Measurements from ENCODE around the gene IRF2.

Gene IRF2

GRCh38 chr4:184473499-184474262, 669 bp downstream of the IRF2 start:
- Histone ChIP-seq H3K4me3 (ENCODE audit: low read depth in 1 of 2, low read length in 1 of 2) (peak overlapping the region; percentile 96 to 100), H3K36me3 (peaks cover 15% of the 10 kb centered on the region), H3K9me3 (no peaks in the 10 kb centered on the region), H3K27me3 (no peaks in the 10 kb centered on the region), H3K4me1 (ENCODE audit: control insufficient read depth in 1 of 2, insufficient read depth in 1 of 2, low read depth in 1 of 2, low read length in 1 of 2) (peaks cover 49 to 65% of the 10 kb centered on the region in 2 experiments), H3K27ac (peak overlapping the region; percentile 100)
- no peak for TF ChIP-seq CTCF (IDR thresholded peaks at IDR 0.05)

- no peaks in the 10 kb centered on the region for H3K27me3 ChIP-seq
- H3K4me3 ChIP-seq (ENCODE audit: low read depth in 1 of 2, low read length in 1 of 2): peak overlapping the region; percentile 96 to 100
- peaks cover 15% of the 10 kb centered on the region for H3K36me3 ChIP-seq
- H3K27ac ChIP-seq: peak overlapping the region; percentile 100
- no peaks in the 10 kb centered on the region for H3K9me3 ChIP-seq
- H3K4me1 ChIP-seq (ENCODE audit: control insufficient read depth in 1 of 2, insufficient read depth in 1 of 2, low read depth in 1 of 2, low read length in 1 of 2): peaks cover 45 to 61% of the 10 kb centered on the region in 2 experiments
- TF ChIP-seq CTCF (IDR thresholded peaks at IDR 0.05): peak; percentile 71
Observed at GRCh38 chr4:184472614-184473498, 1.5 kb downstream of the IRF2 start.

- H3K27ac ChIP-seq: peak overlapping the region; percentile 100
- peaks cover 44 to 53% of the 10 kb centered on the region in 2 experiments for H3K4me1 ChIP-seq (ENCODE audit: control insufficient read depth in 1 of 2, insufficient read depth in 1 of 2, low read depth in 1 of 2, low read length in 1 of 2)
Observed at GRCh38 chr4:184471881-184472613, 2.3 kb downstream of the IRF2 start.

GRCh38 chr4:184470785-184471110, 3.6 kb downstream of the IRF2 start:
- peaks cover 18% of the 10 kb centered on the region for H3K36me3 ChIP-seq
- peak overlapping the region; percentile 100 for H3K27ac ChIP-seq
- no peaks in the 10 kb centered on the region for H3K27me3 ChIP-seq
- no peak for TF ChIP-seq CTCF (IDR thresholded peaks at IDR 0.05)
- peaks cover 40 to 41% of the 10 kb centered on the region in 2 experiments for H3K4me1 ChIP-seq (ENCODE audit: control insufficient read depth in 1 of 2, insufficient read depth in 1 of 2, low read depth in 1 of 2, low read length in 1 of 2)
- no peak overlapping the region for H3K4me3 ChIP-seq (ENCODE audit: low read depth in 1 of 2, low read length in 1 of 2)
- no peaks in the 10 kb centered on the region for H3K9me3 ChIP-seq

More at GRCh38 chr4:184471881-184472613, 2.3 kb downstream of the IRF2 start:
- Histone ChIP-seq H3K4me3 (ENCODE audit: low read depth in 1 of 2, low read length in 1 of 2) (peak overlapping the region; percentile 96 to 100), H3K9me3 (no peaks in the 10 kb centered on the region), H3K27me3 (no peaks in the 10 kb centered on the region), H3K36me3 (peaks cover 18% of the 10 kb centered on the region)
- no peak for TF ChIP-seq CTCF (IDR thresholded peaks at IDR 0.05)

GRCh38 chr4:184466634-184467033, 7.7 kb downstream of the IRF2 start:
- TF ChIP-seq CTCF (IDR thresholded peaks at IDR 0.05): no peak
- H3K36me3 ChIP-seq: peaks cover 18% of the 10 kb centered on the region
- peaks cover 24 to 44% of the 10 kb centered on the region in 2 experiments for H3K4me1 ChIP-seq (ENCODE audit: control insufficient read depth in 1 of 2, insufficient read depth in 1 of 2, low read depth in 1 of 2, low read length in 1 of 2)
- H3K27me3 ChIP-seq: no peaks in the 10 kb centered on the region
- peak overlapping the region; percentile 21 for H3K27ac ChIP-seq
- H3K4me3 ChIP-seq (ENCODE audit: low read depth in 1 of 2, low read length in 1 of 2): no peak overlapping the region
- H3K9me3 ChIP-seq: no peaks in the 10 kb centered on the region

Measured in neutrophil (primary cell).